Sigmoid colon (tissue), 7 donors: ENCODE data around the gene GAL3ST1. TPM values are rescaled to one million over a fixed set of nuclear protein-coding genes. Genes with fewer than 3 reads are reported as not detected.

Source experiments
- DNase-seq: peaks from one replicate; pipeline ENCODE4 v3.0.0-alpha.2; 2019
- H3K27ac ChIP-seq, 4 donors: fragments of 200-600 bp; sonication (generic); one replicate each; pipeline ENCODE4 v1.5.1; 2016 to 2019; ENCODE audit warnings: mild to moderate bottlenecking in 1 of 4
- H3K27me3 ChIP-seq, 3 donors: fragments of 200-600 bp; sonication (generic); one replicate each; pipeline ENCODE4 v1.5.1; 2019; ENCODE audit warnings: mild to moderate bottlenecking in 1 of 3
- H3K36me3 ChIP-seq, 4 donors: fragments of 200-600 bp; sonication (generic); one replicate each; pipeline ENCODE4 v1.5.1; 2016 to 2019
- H3K4me1 ChIP-seq, 4 donors: fragments of 200-600 bp; sonication (generic); one replicate each; pipeline ENCODE4 v1.5.1; 2017 to 2019
- H3K4me3 ChIP-seq, 4 donors: fragments of 200-600 bp; sonication (generic); one replicate each; pipeline ENCODE4 v1.5.1; 2017 to 2019; ENCODE audit warnings: mild to moderate bottlenecking in 2 of 4, moderate library complexity in 1 of 4
- H3K9me3 ChIP-seq, 4 donors: fragments of 200-600 bp in 3 of 4; sonication (generic) in 3 of 4; one replicate each; pipeline versions ENCODE4 v1.5.1 to v1.6.1; 2013 to 2019
- EP300 ChIP-seq, 4 donors: sonication (generic); formaldehyde crosslinking; IDR thresholded peaks; one replicate each; pipeline ENCODE4 v1.6.1; 2017; ENCODE audit warnings: antibody characterized with exemption in 4 of 4
- POLR2A ChIP-seq, 2 donors: fragments of 450-650 bp; IDR thresholded peaks; one replicate each; pipeline ENCODE4 v1.6.1; 2016; ENCODE audit warnings: antibody characterized with exemption in 2 of 2, mild to moderate bottlenecking in 2 of 2, moderate library complexity in 2 of 2
- POLR2AphosphoS5 ChIP-seq, 4 donors: sonication (generic); formaldehyde crosslinking; IDR thresholded peaks; one replicate each; pipeline ENCODE4 v1.6.1; 2017; ENCODE audit warnings: antibody characterized with exemption in 4 of 4
- WGBS, 2 donors: extraction: QIAGEN DNeasy Blood & Tissue Kit; methylation state at CpG; one replicate each; pipeline ENCODE4 v1.1.7; 2013; 5-methylcytosine and 5-hydroxymethylcytosine counted together
- intact Hi-C: fragments of 100-400 bp; cut with DNase I; formaldehyde crosslinking; loops from one replicate; pipeline ENCODE4 v1.15.1; 2023
- polyA plus RNA-seq, 3 donors: library from polyadenylated mRNA; stranded (reverse); fragments of 200-250 nt; gene quantifications; one replicate each; pipeline ENCODE4 v1.2.3, GENCODE V29; 2013
- total RNA-seq, 4 donors: library from RNA; depleted of rRNA; stranded (reverse); fragments of >200 nt; gene quantifications; one replicate each; pipeline ENCODE4 v1.1.0, GENCODE V29; 2016
- TF ChIP-seq, protein P1 (sequence below), 4 experiments: fragments of 450-650 bp in 3 of 4; fragments of 200-600 bp in 1 of 4; IDR thresholded peaks; one replicate each; pipeline ENCODE4 v1.5.1; 2016 to 2019; ENCODE audit warnings: antibody characterized with exemption in 4 of 4, mild to moderate bottlenecking in 3 of 4, moderate library complexity in 2 of 4
- donor health status: healthy with polysubstance abuse.
- donor health status: Bipolar disorder and iron deficiency.
- donor health status: healthy.

The GAL3ST1 gene
- total and polyA plus RNA-seq, 7 donors: 0.68 to 10.2 (median 2.8) TPM

DNA sequence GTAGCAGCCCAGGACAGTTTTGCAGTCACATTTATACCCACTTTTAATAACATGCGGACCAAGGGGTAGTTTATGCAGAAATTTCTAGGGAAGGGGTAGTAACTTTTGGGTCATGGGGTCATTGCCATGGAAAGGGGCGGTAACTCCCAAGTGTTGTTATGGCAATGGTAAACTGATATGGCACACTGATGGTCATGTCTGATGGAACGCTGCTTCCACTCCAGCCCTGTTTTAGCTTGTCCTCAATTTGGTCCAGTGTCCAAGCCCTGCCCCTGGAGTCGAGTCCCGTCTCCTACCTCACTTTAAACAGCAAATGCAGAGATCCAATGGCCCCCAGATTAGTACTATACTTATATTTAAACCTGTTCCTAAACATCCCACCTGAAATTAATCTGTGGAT, 57.7 kb downstream of the GAL3ST1 start:
- intact Hi-C loops: no loop called here
- no peak for DNase-seq
- Histone ChIP-seq H3K9me3 (no peaks in the 10 kb centered on the region), H3K4me3 (no peak overlapping the region), H3K36me3 (no peaks in the 10 kb centered on the region), H3K27ac (no peak overlapping the region), H3K4me1 (no peaks in the 10 kb centered on the region), H3K27me3 (peaks cover 0 to 6% (median 0%) of the 10 kb centered on the region in 3 donors)
- 90 to 91% methylated on average over 5 of the region's 5 CpGs for WGBS, 2 donors
- no peak for TF ChIP-seq EP300 (IDR thresholded peaks at IDR 0.05)

- Histone ChIP-seq H3K36me3 (no peaks in the 10 kb centered on the region), H3K9me3 (no peaks in the 10 kb centered on the region), H3K27ac (no peak overlapping the region), H3K4me3 (no peak overlapping the region), H3K27me3 (peaks cover 0 to 6% (median 0%) of the 10 kb centered on the region in 3 donors), H3K4me1 (no peaks in the 10 kb centered on the region)
- intact Hi-C loops: no loop called here
- DNase-seq: no peak
- no peak for TF ChIP-seq POLR2A (IDR thresholded peaks at IDR 0.05)
- TF ChIP-seq POLR2AphosphoS5 (IDR thresholded peaks at IDR 0.05): no peak
- TF ChIP-seq, protein P1, sequence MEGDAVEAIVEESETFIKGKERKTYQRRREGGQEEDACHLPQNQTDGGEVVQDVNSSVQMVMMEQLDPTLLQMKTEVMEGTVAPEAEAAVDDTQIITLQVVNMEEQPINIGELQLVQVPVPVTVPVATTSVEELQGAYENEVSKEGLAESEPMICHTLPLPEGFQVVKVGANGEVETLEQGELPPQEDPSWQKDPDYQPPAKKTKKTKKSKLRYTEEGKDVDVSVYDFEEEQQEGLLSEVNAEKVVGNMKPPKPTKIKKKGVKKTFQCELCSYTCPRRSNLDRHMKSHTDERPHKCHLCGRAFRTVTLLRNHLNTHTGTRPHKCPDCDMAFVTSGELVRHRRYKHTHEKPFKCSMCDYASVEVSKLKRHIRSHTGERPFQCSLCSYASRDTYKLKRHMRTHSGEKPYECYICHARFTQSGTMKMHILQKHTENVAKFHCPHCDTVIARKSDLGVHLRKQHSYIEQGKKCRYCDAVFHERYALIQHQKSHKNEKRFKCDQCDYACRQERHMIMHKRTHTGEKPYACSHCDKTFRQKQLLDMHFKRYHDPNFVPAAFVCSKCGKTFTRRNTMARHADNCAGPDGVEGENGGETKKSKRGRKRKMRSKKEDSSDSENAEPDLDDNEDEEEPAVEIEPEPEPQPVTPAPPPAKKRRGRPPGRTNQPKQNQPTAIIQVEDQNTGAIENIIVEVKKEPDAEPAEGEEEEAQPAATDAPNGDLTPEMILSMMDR (IDR thresholded peaks at IDR 0.05): no peak
- TF ChIP-seq EP300 (IDR thresholded peaks at IDR 0.05): no peak
- WGBS, 2 donors: 84 to 91% methylated on average over 6 of the region's 6 CpGs
These were observed 58.2 kb downstream of the GAL3ST1 start for GRCh38 chr22:30516273-30516672.

- intact Hi-C loops: no loop called here
- no peaks in the 10 kb centered on the region for H3K9me3 ChIP-seq
- H3K4me1 ChIP-seq: no peaks in the 10 kb centered on the region
- no peak overlapping the region for H3K4me3 ChIP-seq
- no peaks in the 10 kb centered on the region for H3K36me3 ChIP-seq
- DNase-seq: no peak
- H3K27ac ChIP-seq: no peak overlapping the region
- TF ChIP-seq, protein P1 (IDR thresholded peaks at IDR 0.05): no peak
- TF ChIP-seq EP300 (IDR thresholded peaks at IDR 0.05): no peak
- no peak for TF ChIP-seq POLR2AphosphoS5 (IDR thresholded peaks at IDR 0.05)
- TF ChIP-seq POLR2A (IDR thresholded peaks at IDR 0.05): no peak
- 55 to 83% methylated on average over 4 of the region's 4 CpGs for WGBS, 2 donors
- no peaks in the 10 kb centered on the region for H3K27me3 ChIP-seq
These were observed 60.2 kb downstream of the GAL3ST1 start for GRCh38 chr22:30514252-30514651.

GRCh38 chr22:30513462-30513861, 61.0 kb downstream of the GAL3ST1 start:
- Histone ChIP-seq H3K4me1 (no peaks in the 10 kb centered on the region), H3K27ac (no peak overlapping the region), H3K27me3 (no peaks in the 10 kb centered on the region), H3K4me3 (no peak overlapping the region), H3K9me3 (no peaks in the 10 kb centered on the region), H3K36me3 (no peaks in the 10 kb centered on the region)
- intact Hi-C loops: no loop called here
- DNase-seq: no peak
- TF ChIP-seq EP300 (IDR thresholded peaks at IDR 0.05): no peak
- WGBS, 2 donors: 92 to 93% methylated on average over 6 of the region's 6 CpGs

DNA sequence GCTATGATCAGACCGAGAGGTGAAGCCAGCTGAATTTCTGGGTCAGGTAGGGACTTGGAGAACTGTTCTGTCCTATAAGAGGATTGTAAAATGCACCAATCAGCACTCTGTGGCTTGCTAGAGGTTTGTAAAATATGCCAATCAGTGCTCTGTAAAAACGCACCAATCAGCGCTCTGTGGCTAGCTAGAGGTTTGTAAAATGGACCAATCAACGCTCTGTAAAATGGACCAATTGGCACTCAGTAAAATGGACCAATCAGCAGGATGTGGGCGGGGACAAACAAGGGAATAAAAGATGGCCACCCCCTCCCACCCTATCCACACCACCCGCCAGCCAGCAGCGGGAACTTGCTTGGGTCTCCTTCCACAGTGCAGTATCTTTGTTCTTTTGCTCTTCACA, 62.6 kb downstream of the GAL3ST1 start:
- Histone ChIP-seq H3K4me1 (no peaks in the 10 kb centered on the region), H3K27ac (no peak overlapping the region), H3K9me3 (no peaks in the 10 kb centered on the region), H3K4me3 (no peak overlapping the region), H3K27me3 (peaks cover 0 to 13% (median 0%) of the 10 kb centered on the region in 3 donors), H3K36me3 (no peaks in the 10 kb centered on the region)
- intact Hi-C loops: no loop called here
- WGBS, 2 donors: 90 to 95% methylated on average over 7 of the region's 7 CpGs
- TF ChIP-seq EP300 (IDR thresholded peaks at IDR 0.05): no peak
- TF ChIP-seq POLR2A (IDR thresholded peaks at IDR 0.05): no peak
- TF ChIP-seq POLR2AphosphoS5 (IDR thresholded peaks at IDR 0.05): no peak
- TF ChIP-seq, protein P1 (IDR thresholded peaks at IDR 0.05): no peak
- no peak for DNase-seq

GRCh38 chr22:30511109-30511508, 63.4 kb downstream of the GAL3ST1 start:
- TF ChIP-seq, protein P1 (IDR thresholded peaks at IDR 0.05): no peak
- DNase-seq: no peak
- Histone ChIP-seq H3K4me1 (no peaks in the 10 kb centered on the region), H3K27me3 (peaks cover 0 to 21% (median 0%) of the 10 kb centered on the region in 3 donors), H3K9me3 (no peaks in the 10 kb centered on the region), H3K36me3 (no peaks in the 10 kb centered on the region), H3K27ac (no peak overlapping the region), H3K4me3 (no peak overlapping the region)
- intact Hi-C loops: no loop called here
- 84 to 89% methylated on average over 9 of the region's 9 CpGs for WGBS, 2 donors
